SK-N-SH treated with all-trans-retinoic acid at 6 μM for 48 hours (cell line): ENCODE data around the gene GOLGA6L7.
A peak's percentile ranks its signal among the peaks of the same experiment; 100 is the strongest.

Source experiments
- ATAC-seq: fragments of 200-7000 bp; cut with Tn5 transposase; 3 replicates; pipeline ENCODE4 v1.9.1; 2020; ENCODE audit warnings: mild to moderate bottlenecking, moderate library complexity
- BACH2 ChIP-seq: fragments of 250-450 bp; sonication (Bioruptor Pico); IDR thresholded peaks from 2 replicates; pipeline ENCODE4 v1.9.0; 2021; ENCODE audit warnings: mild to moderate bottlenecking, borderline replicate concordance
- CREB5 ChIP-seq: fragments of 250-450 bp; sonication (Bioruptor Pico); IDR thresholded peaks from 2 replicates; pipeline ENCODE4 v1.5.1; 2020; ENCODE audit warnings: low read depth, mild to moderate bottlenecking, moderate library complexity
- CSDC2 ChIP-seq: fragments of 250-450 bp; sonication (Bioruptor Pico); IDR thresholded peaks from 2 replicates; pipeline ENCODE4 v1.5.0; 2020; ENCODE audit warnings: mild to moderate bottlenecking, moderate library complexity
- ESRRG ChIP-seq: fragments of 250-450 bp; sonication (Bioruptor Pico); IDR thresholded peaks from 2 replicates; pipeline ENCODE4 v1.6.1; 2021; ENCODE audit warnings: mild to moderate bottlenecking
- GLIS3 ChIP-seq: fragments of 250-450 bp; sonication (Bioruptor Pico); IDR thresholded peaks from 2 replicates; pipeline ENCODE4 v1.5.0; 2020; ENCODE audit warnings: mild to moderate bottlenecking, moderate library complexity
- OSR1 ChIP-seq: fragments of 250-450 bp; sonication (Bioruptor Pico); IDR thresholded peaks from 2 replicates; pipeline ENCODE4 v1.8.0; 2022; ENCODE audit warnings: moderate library complexity, mild to moderate bottlenecking, inconsistent platforms
- PATZ1 ChIP-seq: fragments of 250-450 bp; sonication (Bioruptor Pico); IDR thresholded peaks from 2 replicates; pipeline ENCODE4 v1.8.0; 2020; ENCODE audit warnings: mild to moderate bottlenecking, moderate library complexity, borderline replicate concordance
- POU6F1 ChIP-seq: fragments of 250-450 bp; sonication (Bioruptor Pico); IDR thresholded peaks from 2 replicates; pipeline ENCODE4 v1.8.0; 2021; ENCODE audit warnings: low read depth, mild to moderate bottlenecking, moderate library complexity, borderline replicate concordance
- PPARA ChIP-seq: fragments of 250-450 bp; sonication (Bioruptor Pico); IDR thresholded peaks from 2 replicates; pipeline ENCODE4 v1.5.0; 2020; ENCODE audit warnings: mild to moderate bottlenecking, borderline replicate concordance
- RARB ChIP-seq: fragments of 250-450 bp; sonication (Bioruptor Pico); IDR thresholded peaks from 2 replicates; pipeline ENCODE4 v1.8.0; 2021; ENCODE audit warnings: mild to moderate bottlenecking, moderate library complexity
- TCF4 ChIP-seq: fragments of 250-450 bp; sonication (Bioruptor Pico); IDR thresholded peaks from 2 replicates; pipeline ENCODE4 v1.8.0; 2021; ENCODE audit warnings: mild to moderate bottlenecking, moderate library complexity, borderline replicate concordance
- TOX ChIP-seq: fragments of 250-450 bp; sonication (Bioruptor Pico); IDR thresholded peaks from 2 replicates; pipeline ENCODE4 v1.8.0; 2021; ENCODE audit warnings: mild to moderate bottlenecking, moderate library complexity, borderline replicate concordance
- TSHZ2 ChIP-seq: fragments of 250-450 bp; sonication (Bioruptor Pico); IDR thresholded peaks from 2 replicates; pipeline ENCODE4 v1.5.0; 2020; ENCODE audit warnings: mild to moderate bottlenecking, moderate library complexity
- ZC3H10 ChIP-seq: fragments of 250-450 bp; sonication (Bioruptor Pico); IDR thresholded peaks from 2 replicates; pipeline ENCODE4 v1.5.1; 2021; ENCODE audit warnings: mild to moderate bottlenecking, moderate library complexity
- ZFP3 ChIP-seq: fragments of 250-450 bp; sonication (Bioruptor Pico); IDR thresholded peaks from 2 replicates; pipeline ENCODE4 v1.5.0; 2020; ENCODE audit warnings: mild to moderate bottlenecking, moderate library complexity
- ZFP30 ChIP-seq: fragments of 450-650 bp; formaldehyde crosslinking; IDR thresholded peaks from 2 replicates; pipeline ENCODE4 v1.5.0; 2022; ENCODE audit warnings: mild to moderate bottlenecking, moderate library complexity
- ZNF70 ChIP-seq: fragments of 450-650 bp; formaldehyde crosslinking; IDR thresholded peaks from 2 replicates; pipeline ENCODE4 v1.5.0; 2020; ENCODE audit warnings: mild to moderate bottlenecking, moderate library complexity
- ZNF8 ChIP-seq: fragments of 450-650 bp; formaldehyde crosslinking; IDR thresholded peaks from 2 replicates; pipeline ENCODE4 v1.5.0; 2020; ENCODE audit warnings: mild to moderate bottlenecking, moderate library complexity

The GOLGA6L7 gene

GRCh38 chr15:28875461-28876000 is 27.1 kb upstream of the GOLGA6L7 start (continued):
- TF ChIP-seq BACH2 (CRISPR knock-in tag) = no peak
- no peak for TF ChIP-seq PPARA (CRISPR knock-in tag)
- no peak for TF ChIP-seq ZNF8 (CRISPR knock-in tag)

- TF ChIP-seq ZNF8 (CRISPR knock-in tag) (no peak), GLIS3 (CRISPR knock-in tag) (no peak), ZFP30 (no peak), POU6F1 (no peak), CREB5 (CRISPR knock-in tag) (no peak), TOX (no peak), ESRRG (CRISPR knock-in tag) (no peak), ZFP3 (CRISPR knock-in tag) (no peak), ZNF70 (CRISPR knock-in tag) (no peak), OSR1 (no peak), TSHZ2 (CRISPR knock-in tag) (no peak), CSDC2 (CRISPR knock-in tag) (no peak)
- TF ChIP-seq, all 23 proteins: peak for 0
- ATAC-seq = peak; percentile 50; the same call in 2 of the 3 replicates
Measured at GRCh38 chr15:28873585-28874190, 25.2 kb upstream of the GOLGA6L7 start.

GRCh38 chr15:28873006-28873405 is 24.6 kb upstream of the GOLGA6L7 start:
- TF ChIP-seq TSHZ2 (CRISPR knock-in tag) (no peak), TOX (no peak)
- no peak for ATAC-seq

- TF ChIP-seq GLIS3 (CRISPR knock-in tag) = no peak
- TF ChIP-seq TCF4 (CRISPR knock-in tag) = no peak
- no peak for TF ChIP-seq ZC3H10 (CRISPR knock-in tag)
- TF ChIP-seq TSHZ2 (CRISPR knock-in tag) = no peak
- TF ChIP-seq CREB5 (CRISPR knock-in tag) = no peak
- TF ChIP-seq ESRRG (CRISPR knock-in tag) = no peak
- no peak for TF ChIP-seq PATZ1 (CRISPR knock-in tag)
- no peak for TF ChIP-seq RARB
Measured at GRCh38 chr15:28871168-28871567, 22.7 kb upstream of the GOLGA6L7 start.

More at GRCh38 chr15:28871168-28871567, 22.7 kb upstream of the GOLGA6L7 start:
- no peak for ATAC-seq
